ENCODE results near the gene MAP3K21. TPM values are rescaled to one million over a fixed set of nuclear protein-coding genes. Genes with fewer than 3 reads are reported as not detected.

Gene MAP3K21
- total RNA-seq, 4 donors from 2014 or later = 6.4 to 12.4 (median 9.0) TPM

GRCh38 chr1:233395863-233396646, 68.5 kb downstream of the MAP3K21 start:
- 90 to 91% methylated on average over 15 of the region's 15 CpGs for WGBS, 2 donors
- H3K27ac ChIP-seq = no peak overlapping the region
- no peaks in the 10 kb centered on the region for H3K9me3 ChIP-seq
- no peaks in the 10 kb centered on the region for H3K27me3 ChIP-seq
- intact Hi-C loops (cut with DNase I) = no loop called here
- no peaks in the 10 kb centered on the region for H3K36me3 ChIP-seq
- DNase-seq = no peak
- no peak for TF ChIP-seq CTCF (IDR thresholded peaks at IDR 0.05)
- no peak for TF ChIP-seq POLR2A (IDR thresholded peaks at IDR 0.05)
- H3K4me3 ChIP-seq (replicated peaks in 1 of 3) = no peak overlapping the region
- no peaks in the 10 kb centered on the region for H3K4me1 ChIP-seq

DNA sequence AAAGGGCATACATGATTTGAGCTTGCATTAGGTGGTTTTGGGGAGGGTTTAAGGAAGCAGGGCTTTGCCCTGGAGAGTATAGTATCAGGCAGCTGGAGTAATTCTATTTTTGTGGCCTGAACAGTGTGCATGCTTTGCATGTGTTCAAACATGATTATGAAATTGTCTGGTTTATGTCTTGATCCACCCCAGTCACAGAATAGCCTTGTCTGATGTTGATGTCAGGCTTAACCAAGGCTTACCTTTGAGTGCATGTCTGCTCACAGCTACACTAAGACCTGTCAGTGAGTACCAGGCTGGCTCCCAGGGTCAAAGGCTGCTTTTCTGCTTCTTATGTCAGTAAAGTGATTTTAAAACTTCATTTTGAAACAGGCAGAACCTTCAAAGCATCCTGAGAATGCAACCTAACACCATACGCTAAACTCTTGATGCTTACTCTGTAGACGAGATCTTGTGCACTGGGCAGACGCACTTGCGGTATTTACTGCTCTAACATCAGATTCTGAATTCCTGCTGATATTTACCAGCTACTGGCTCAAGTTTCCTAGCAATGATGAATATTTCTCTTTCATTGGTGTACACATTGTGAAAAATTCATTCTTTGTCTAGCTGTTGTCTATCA, 78.9 kb downstream of the MAP3K21 start:
- H3K4me1 ChIP-seq = no peaks in the 10 kb centered on the region
- WGBS, 2 donors = 84 to 94% methylated on average over 4 of the region's 4 CpGs
- H3K4me3 ChIP-seq (replicated peaks in 1 of 3) = no peak overlapping the region
- TF ChIP-seq CTCF (IDR thresholded peaks at IDR 0.05) (no peak), POLR2A (IDR thresholded peaks at IDR 0.05) (no peak)
- no peak for DNase-seq
- intact Hi-C loops (cut with DNase I) = no loop called here
- no peaks in the 10 kb centered on the region for H3K27me3 ChIP-seq
- H3K36me3 ChIP-seq = no peaks in the 10 kb centered on the region
- no peak overlapping the region for H3K27ac ChIP-seq
- H3K9me3 ChIP-seq = no peaks in the 10 kb centered on the region

DNA sequence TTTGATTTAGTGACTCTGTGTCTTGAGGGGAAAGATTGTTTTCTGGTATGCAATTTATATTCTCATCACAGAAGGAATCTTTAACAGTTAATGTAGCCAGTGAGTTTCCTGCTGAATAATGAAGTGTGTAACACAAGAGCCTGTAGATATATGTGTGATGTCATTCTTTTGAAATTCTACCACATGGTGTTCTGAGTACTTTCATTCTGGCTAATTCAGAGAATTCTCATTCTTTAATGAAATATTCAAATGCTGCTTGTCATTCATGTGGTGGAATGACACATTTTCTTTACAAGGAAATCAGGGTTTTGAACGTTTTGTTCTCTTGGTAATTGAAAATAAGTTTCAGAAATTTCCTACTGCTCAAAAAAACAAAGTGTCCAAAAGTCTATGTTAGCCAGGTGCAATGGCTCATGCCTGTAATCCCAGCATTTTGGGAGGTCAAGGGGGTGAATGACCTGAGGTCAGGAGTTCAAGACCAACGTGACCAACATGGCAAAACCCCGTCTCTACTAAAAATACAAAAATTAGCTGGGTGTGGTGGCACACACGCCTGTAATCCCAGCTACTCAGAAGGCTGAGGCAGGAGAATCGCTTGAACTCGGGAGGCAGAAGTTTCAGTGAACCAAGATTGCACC, 79.6 kb downstream of the MAP3K21 start:
- no peaks in the 10 kb centered on the region for H3K4me1 ChIP-seq
- H3K4me3 ChIP-seq (replicated peaks in 1 of 3) = no peak overlapping the region
- intact Hi-C loops (cut with DNase I) = no loop called here
- H3K9me3 ChIP-seq = no peaks in the 10 kb centered on the region
- no peaks in the 10 kb centered on the region for H3K36me3 ChIP-seq
- 69 to 84% methylated on average over 6 of the region's 6 CpGs for WGBS, 2 donors
- DNase-seq = no peak
- H3K27me3 ChIP-seq = no peaks in the 10 kb centered on the region
- TF ChIP-seq CTCF (IDR thresholded peaks at IDR 0.05) (no peak), POLR2A (IDR thresholded peaks at IDR 0.05) (no peak)
- H3K27ac ChIP-seq = no peak overlapping the region

- no peaks in the 10 kb centered on the region for H3K36me3 ChIP-seq
- intact Hi-C loops (cut with DNase I) = no loop called here
These were observed 82.0 kb downstream of the MAP3K21 start for GRCh38 chr1:233409540-233409939.

More at GRCh38 chr1:233409540-233409939, 82.0 kb downstream of the MAP3K21 start:
- Histone ChIP-seq H3K27ac (no peak overlapping the region), H3K27me3 (no peaks in the 10 kb centered on the region), H3K4me3 (replicated peaks in 1 of 3) (no peak overlapping the region), H3K4me1 (no peaks in the 10 kb centered on the region), H3K9me3 (no peaks in the 10 kb centered on the region)
- no peak for DNase-seq
- no peak for TF ChIP-seq CTCF (IDR thresholded peaks at IDR 0.05)
- 60 to 61% methylated on average over 2 of the region's 2 CpGs for WGBS, 2 donors

All from thyroid gland (tissue), 4 donors.